A549 (cell line): ENCODE data around the gene DEF6. TPM values are rescaled to one million over a fixed set of nuclear protein-coding genes. Genes with fewer than 3 reads are reported as not detected.

ENCODE experiments used
- ATAC-seq, 2 experiments: fragments of 200-7000 bp in 1 of 2; fragments of >200 bp in 1 of 2; cut with Nextera tagmentation in 1 of 2; cut with Tn5 transposase in 1 of 2; 3 replicates each; pipeline versions ENCODE4 v1.8.0 to v1.9.1; 2018 to 2020; ENCODE audit warnings: mild to moderate bottlenecking in 1 of 2, moderate library complexity in 1 of 2
- CTCF ChIA-PET: fragments of 300-600 bp; sonication (Branson Sonifier 250); formaldehyde crosslinking; extraction: SDS; loops from one replicate; lab custom pipeline; 2021; ENCODE audit warnings: antibody characterized with exemption, inconsistent platforms; lab: Yijun Ruan, JAX
- POLR2A ChIA-PET: fragments of 350-600 bp; formaldehyde crosslinking; extraction: SDS; loops from one replicate; lab custom pipeline; 2021; ENCODE audit warnings: antibody characterized with exemption, inconsistent platforms; lab: Yijun Ruan, JAX
- DNase-seq, 2 experiments: peaks; one replicate each; pipeline versions ENCODE4 v3.0.0 to v3.0.0-alpha.2; 2011 to 2016; ENCODE audit warnings: low read depth in 1 of 2, low spot score in 1 of 2
- FAIRE-seq: peaks from 2 replicates; lab custom pipeline; 2011; peaks lifted over from hg19 to GRCh38; lab: Jason Lieb, UNC
- H3K27ac ChIP-seq, 2 experiments: fragments of >200 bp; sonication (Bioruptor Twin); formaldehyde crosslinking; 3 replicates each; pipeline ENCODE4 v1.5.1; 2016 to 2017
- H3K4me1 ChIP-seq: fragments of >200 bp; sonication (Bioruptor Twin); formaldehyde crosslinking; 3 replicates; pipeline ENCODE4 v1.6.1; 2016
- H3K4me2 ChIP-seq: fragments of >200 bp; sonication (Bioruptor Twin); formaldehyde crosslinking; 3 replicates; pipeline ENCODE4 v1.6.1; 2016
- H3K4me3 ChIP-seq: fragments of >200 bp; sonication (Bioruptor Twin); formaldehyde crosslinking; 3 replicates; pipeline ENCODE4 v1.5.1; 2016
- H3K9me3 ChIP-seq: fragments of >200 bp; sonication (Bioruptor Twin); formaldehyde crosslinking; 3 replicates; pipeline ENCODE4 v1.6.1; 2016
- CBX8 ChIP-seq: fragments of 200-600 bp; sonication (generic); IDR thresholded peaks from 2 replicates; pipeline ENCODE4 v1.6.1; 2016
- CHD2 ChIP-seq: fragments of 150-350 bp; IDR thresholded peaks from 2 replicates; pipeline ENCODE4 v1.6.1; 2014; ENCODE audit warnings: low read length; ENCODE audit not compliant: partially characterized antibody
- EHF ChIP-seq: fragments of 250-450 bp; sonication (Bioruptor Pico); IDR thresholded peaks from 2 replicates; pipeline ENCODE4 v1.5.0; 2020; ENCODE audit warnings: mild to moderate bottlenecking
- FOXS1 ChIP-seq: fragments of 250-450 bp; sonication (Bioruptor Pico); IDR thresholded peaks from 2 replicates; pipeline ENCODE4 v1.5.0; 2020; ENCODE audit warnings: mild to moderate bottlenecking, moderate library complexity
- HEYL ChIP-seq: fragments of 250-450 bp; sonication (Bioruptor Pico); IDR thresholded peaks from 2 replicates; pipeline ENCODE4 v1.8.0; 2021; ENCODE audit warnings: mild to moderate bottlenecking, moderate library complexity
- HOXB13 ChIP-seq: fragments of 250-450 bp; sonication (Bioruptor Pico); IDR thresholded peaks from 2 replicates; pipeline ENCODE4 v1.5.0; 2020; ENCODE audit warnings: low read depth, mild to moderate bottlenecking, moderate library complexity
- JUNB ChIP-seq: fragments of >200 bp; sonication (Bioruptor Twin); formaldehyde crosslinking; IDR thresholded peaks from 2 replicates; pipeline ENCODE4 v1.6.1; 2016
- KDM5A ChIP-seq: fragments of 200-600 bp; sonication (generic); IDR thresholded peaks from 2 replicates; pipeline ENCODE4 v1.6.1; 2016; ENCODE audit warnings: antibody characterized with exemption, mild to moderate bottlenecking
- MAFK ChIP-seq: fragments of 450-650 bp; IDR thresholded peaks from 2 replicates; pipeline ENCODE4 v1.6.1; 2014; ENCODE audit not compliant: partially characterized antibody
- MAX ChIP-seq: IDR thresholded peaks from 2 replicates; pipeline ENCODE4 v1.6.1; 2012
- MAZ ChIP-seq: fragments of 150-350 bp; IDR thresholded peaks from 2 replicates; pipeline ENCODE4 v1.6.1; 2014; ENCODE audit warnings: antibody characterized with exemption, low read depth, low read length, borderline replicate concordance
- RAD21 ChIP-seq, 2 experiments: fragments of >200 bp in 1 of 2; sonication (Bioruptor Twin) in 1 of 2; formaldehyde crosslinking in 1 of 2; IDR thresholded peaks in 1 of 2; conservative IDR thresholded peaks in 1 of 2; 2 replicates in 1 of 2; 3 replicates in 1 of 2; pipeline ENCODE4 v1.6.1; 2012 to 2018; ENCODE audit warnings: inconsistent platforms in 1 of 2
- RFX5 ChIP-seq: fragments of 450-650 bp; IDR thresholded peaks from 2 replicates; pipeline ENCODE4 v1.7.1; 2014; ENCODE audit warnings: antibody characterized with exemption, mild to moderate bottlenecking, moderate library complexity
- RNF2 ChIP-seq: fragments of 200-600 bp; sonication (generic); IDR thresholded peaks from 2 replicates; pipeline ENCODE4 v1.6.1; 2016; ENCODE audit warnings: low read depth, mild to moderate bottlenecking, antibody characterized with exemption, moderate library complexity, borderline replicate concordance
- SMC3 ChIP-seq: fragments of >200 bp; sonication (Bioruptor Twin); formaldehyde crosslinking; IDR thresholded peaks from 3 replicates; pipeline ENCODE4 v1.6.1; 2018; ENCODE audit warnings: inconsistent platforms
- SREBF2 ChIP-seq: fragments of 450-650 bp; IDR thresholded peaks from 2 replicates; pipeline ENCODE4 v1.6.1; 2014; ENCODE audit warnings: mild to moderate bottlenecking, moderate library complexity
- TFCP2L1 ChIP-seq: fragments of 250-450 bp; sonication (Bioruptor Pico); IDR thresholded peaks from 2 replicates; pipeline ENCODE4 v1.5.0; 2021; ENCODE audit warnings: mild to moderate bottlenecking
- ZC3H11A ChIP-seq: fragments of 450-650 bp; IDR thresholded peaks from 2 replicates; pipeline ENCODE4 v1.6.1; 2014; ENCODE audit warnings: antibody characterized with exemption, mild to moderate bottlenecking
- ZNF302 ChIP-seq: fragments of 250-450 bp; sonication (Bioruptor Pico); IDR thresholded peaks from 2 replicates; pipeline ENCODE4 v1.9.0; 2021; ENCODE audit warnings: inconsistent platforms, mild to moderate bottlenecking, moderate library complexity
- WGBS: methylation state at CpG from one replicate; pipeline ENCODE4 v1.1.6; 2017; ENCODE audit errors: missing lambda C conversion rate; 5-methylcytosine and 5-hydroxymethylcytosine counted together
- polyA plus RNA-seq, 4 experiments: library from polyadenylated mRNA; depleted of rRNA in 3 of 4; stranded (reverse); fragments of >200 nt; fragmentation: RNase III in 1 of 4; extraction: RNeasy Plus Mini Kit Qiagen cat#74134 plus additional on column Dnase treatment in 1 of 4; gene quantifications; 2 replicates in 3 of 4; 3 replicates in 1 of 4; pipeline ENCODE4 v1.2.3, GENCODE V29; 2011 to 2017
- TF ChIP-seq, protein P1 (sequence below): fragments of 250-450 bp; sonication (Bioruptor Pico); IDR thresholded peaks from 2 replicates; pipeline ENCODE4 v1.5.0; 2021; ENCODE audit warnings: mild to moderate bottlenecking, moderate library complexity, borderline replicate concordance
- TF ChIP-seq, protein P2 (sequence below): fragments of 150-350 bp; IDR thresholded peaks from 2 replicates; pipeline ENCODE4 v1.6.1; 2014; ENCODE audit warnings: low read depth, mild to moderate bottlenecking, low read length
- TF ChIP-seq, protein P3 (sequence below): fragments of >200 bp; sonication (Bioruptor Twin); formaldehyde crosslinking; IDR thresholded peaks from 2 replicates; pipeline ENCODE4 v1.6.1; 2016
- TF ChIP-seq, protein P4 (sequence below): fragments of >200 bp; sonication (Bioruptor Twin); formaldehyde crosslinking; IDR thresholded peaks from 3 replicates; pipeline ENCODE4 v1.6.1; 2016
- TF ChIP-seq, protein P5 (sequence below): IDR thresholded peaks from 2 replicates; pipeline ENCODE4 v1.6.1; 2012

Gene DEF6
- polyA plus RNA-seq, 2 of the 4 experiments (the other 2 are of a cell fraction) = 0.05 TPM

DNA sequence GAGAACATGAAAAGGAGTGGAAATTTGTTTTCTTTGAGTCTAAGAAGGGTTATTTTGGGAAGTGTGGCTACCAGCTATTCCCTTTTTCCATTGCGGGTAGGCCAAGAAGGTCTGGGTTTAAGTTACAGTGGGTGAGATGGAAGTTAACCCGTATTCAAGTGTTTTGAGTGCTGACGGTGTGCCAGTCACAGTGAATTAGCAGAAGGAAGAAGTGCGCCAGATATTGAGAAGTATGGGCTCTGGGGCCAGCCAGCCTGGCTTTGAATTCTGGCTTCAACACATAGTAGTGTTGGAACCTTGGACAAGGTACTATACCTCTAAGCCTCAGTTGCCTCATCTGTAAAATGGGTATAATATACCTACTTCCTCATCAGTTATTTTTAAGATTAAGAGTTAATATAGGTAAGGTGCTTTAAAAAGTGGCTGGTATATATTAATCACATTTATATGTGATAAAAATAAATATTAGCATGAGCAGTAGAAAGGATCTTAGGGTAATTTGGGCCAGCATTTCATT, 21.8 kb upstream of the DEF6 start:
- ATAC-seq = no peak
- TF ChIP-seq ZNF302 = no peak
- TF ChIP-seq JUNB = no peak
- no peak for TF ChIP-seq ZC3H11A
- TF ChIP-seq, protein P1, sequence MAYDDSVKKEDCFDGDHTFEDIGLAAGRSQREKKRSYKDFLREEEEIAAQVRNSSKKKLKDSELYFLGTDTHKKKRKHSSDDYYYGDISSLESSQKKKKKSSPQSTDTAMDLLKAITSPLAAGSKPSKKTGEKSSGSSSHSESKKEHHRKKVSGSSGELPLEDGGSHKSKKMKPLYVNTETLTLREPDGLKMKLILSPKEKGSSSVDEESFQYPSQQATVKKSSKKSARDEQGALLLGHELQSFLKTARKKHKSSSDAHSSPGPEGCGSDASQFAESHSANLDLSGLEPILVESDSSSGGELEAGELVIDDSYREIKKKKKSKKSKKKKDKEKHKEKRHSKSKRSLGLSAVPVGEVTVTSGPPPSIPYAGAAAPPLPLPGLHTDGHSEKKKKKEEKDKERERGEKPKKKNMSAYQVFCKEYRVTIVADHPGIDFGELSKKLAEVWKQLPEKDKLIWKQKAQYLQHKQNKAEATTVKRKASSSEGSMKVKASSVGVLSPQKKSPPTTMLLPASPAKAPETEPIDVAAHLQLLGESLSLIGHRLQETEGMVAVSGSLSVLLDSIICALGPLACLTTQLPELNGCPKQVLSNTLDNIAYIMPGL (CRISPR knock-in tag) = no peak
- no peak for TF ChIP-seq MAX
- no peak for TF ChIP-seq MAFK
- TF ChIP-seq, protein P2, sequence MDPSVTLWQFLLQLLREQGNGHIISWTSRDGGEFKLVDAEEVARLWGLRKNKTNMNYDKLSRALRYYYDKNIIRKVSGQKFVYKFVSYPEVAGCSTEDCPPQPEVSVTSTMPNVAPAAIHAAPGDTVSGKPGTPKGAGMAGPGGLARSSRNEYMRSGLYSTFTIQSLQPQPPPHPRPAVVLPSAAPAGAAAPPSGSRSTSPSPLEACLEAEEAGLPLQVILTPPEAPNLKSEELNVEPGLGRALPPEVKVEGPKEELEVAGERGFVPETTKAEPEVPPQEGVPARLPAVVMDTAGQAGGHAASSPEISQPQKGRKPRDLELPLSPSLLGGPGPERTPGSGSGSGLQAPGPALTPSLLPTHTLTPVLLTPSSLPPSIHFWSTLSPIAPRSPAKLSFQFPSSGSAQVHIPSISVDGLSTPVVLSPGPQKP = no peak
- no peak for TF ChIP-seq TFCP2L1 (CRISPR knock-in tag)
- no peak for TF ChIP-seq FOXS1 (CRISPR knock-in tag)
- TF ChIP-seq, all 56 proteins: peak for 0
- Histone ChIP-seq H3K9me3 (no peaks in the 10 kb centered on the region), H3K4me2 (no peak overlapping the region), H3K4me3 (no peak overlapping the region), H3K4me1 (no peaks in the 10 kb centered on the region), H3K27ac (no peak overlapping the region)
- no peak for DNase-seq
- ChIA-PET CTCF (interaction anchor here (1.0 kb wide), 1 partner anchor 129 kb away, joined by 3 read pairs; no protein-coding TSS in a partner anchor), POLR2A (no interaction called here)
- no peak for FAIRE-seq
- 83% methylated on average over 4 of the region's 4 CpGs for WGBS

- FAIRE-seq (no peak), ATAC-seq (no peak), DNase-seq (no peak)
- H3K27ac ChIP-seq = no peak overlapping the region
- H3K4me2 ChIP-seq = no peak overlapping the region
- TF ChIP-seq, protein P2 = no peak
- TF ChIP-seq FOXS1 (CRISPR knock-in tag) (no peak), KDM5A (no peak), RAD21 (conservative IDR thresholded peaks at IDR 0.05 in 1 of 2, IDR thresholded peaks at IDR 0.05 in 1 of 2) (no peak), MAZ (no peak), SMC3 (no peak), HOXB13 (no peak), RNF2 (no peak), CHD2 (no peak), SREBF2 (no peak), HEYL (no peak), CBX8 (no peak), RFX5 (no peak), EHF (no peak)
- TF ChIP-seq, protein P1 (CRISPR knock-in tag) = no peak
- TF ChIP-seq, protein P3, sequence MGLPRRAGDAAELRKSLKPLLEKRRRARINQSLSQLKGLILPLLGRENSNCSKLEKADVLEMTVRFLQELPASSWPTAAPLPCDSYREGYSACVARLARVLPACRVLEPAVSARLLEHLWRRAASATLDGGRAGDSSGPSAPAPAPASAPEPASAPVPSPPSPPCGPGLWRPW = no peak
- TF ChIP-seq, protein P4, sequence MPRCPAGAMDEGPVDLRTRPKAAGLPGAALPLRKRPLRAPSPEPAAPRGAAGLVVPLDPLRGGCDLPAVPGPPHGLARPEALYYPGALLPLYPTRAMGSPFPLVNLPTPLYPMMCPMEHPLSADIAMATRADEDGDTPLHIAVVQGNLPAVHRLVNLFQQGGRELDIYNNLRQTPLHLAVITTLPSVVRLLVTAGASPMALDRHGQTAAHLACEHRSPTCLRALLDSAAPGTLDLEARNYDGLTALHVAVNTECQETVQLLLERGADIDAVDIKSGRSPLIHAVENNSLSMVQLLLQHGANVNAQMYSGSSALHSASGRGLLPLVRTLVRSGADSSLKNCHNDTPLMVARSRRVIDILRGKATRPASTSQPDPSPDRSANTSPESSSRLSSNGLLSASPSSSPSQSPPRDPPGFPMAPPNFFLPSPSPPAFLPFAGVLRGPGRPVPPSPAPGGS = no peak
- TF ChIP-seq, protein P5, sequence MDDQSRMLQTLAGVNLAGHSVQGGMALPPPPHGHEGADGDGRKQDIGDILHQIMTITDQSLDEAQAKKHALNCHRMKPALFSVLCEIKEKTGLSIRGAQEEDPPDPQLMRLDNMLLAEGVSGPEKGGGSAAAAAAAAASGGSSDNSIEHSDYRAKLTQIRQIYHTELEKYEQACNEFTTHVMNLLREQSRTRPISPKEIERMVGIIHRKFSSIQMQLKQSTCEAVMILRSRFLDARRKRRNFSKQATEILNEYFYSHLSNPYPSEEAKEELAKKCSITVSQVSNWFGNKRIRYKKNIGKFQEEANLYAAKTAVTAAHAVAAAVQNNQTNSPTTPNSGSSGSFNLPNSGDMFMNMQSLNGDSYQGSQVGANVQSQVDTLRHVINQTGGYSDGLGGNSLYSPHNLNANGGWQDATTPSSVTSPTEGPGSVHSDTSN = no peak
- H3K9me3 ChIP-seq = no peaks in the 10 kb centered on the region
- no peaks in the 10 kb centered on the region for H3K4me1 ChIP-seq
- 88% methylated on average over 3 of the region's 3 CpGs for WGBS
- no peak overlapping the region for H3K4me3 ChIP-seq
- CTCF ChIA-PET = interaction anchor here (1.6 kb wide), 1 partner anchor 38 kb away, joined by 5 read pairs; no protein-coding TSS in a partner anchor
- POLR2A ChIA-PET = no interaction called here
Observed at GRCh38 chr6:35278708-35279107, 18.9 kb upstream of the DEF6 start.
